CD4-positive, alpha-beta T cell (primary cell): ENCODE results near the gene SYCP3. TPM values are rescaled to one million over a fixed set of nuclear protein-coding genes. Genes with fewer than 3 reads are reported as not detected.
"Not testable (repeated sequence)": the region's sequence is repeated elsewhere in the genome, so short reads cannot be mapped to it uniquely, and the experiment has no call there.

ENCODE experiments used
- ATAC-seq: fragments of 200-7000 bp; cut with Tn5 transposase; one replicate; pipeline ENCODE4 v1.10.0; 2022; ENCODE audit warnings: mild to moderate bottlenecking; ENCODE audit not compliant: poor library complexity
- CTCF ChIA-PET: fragments of 350-600 bp; sonication (Branson Sonifier 250); formaldehyde crosslinking; loops from one replicate; lab custom pipeline; 2021; ENCODE audit warnings: antibody characterized with exemption, inconsistent platforms; lab: Charles Lee
- POLR2A ChIA-PET: fragments of 350-600 bp; sonication (Branson Sonifier 250); formaldehyde crosslinking; loops from one replicate; lab custom pipeline; 2021; ENCODE audit warnings: antibody characterized with exemption, inconsistent platforms; lab: Charles Lee
- DNase-seq, 14 experiments: peaks; one replicate each; pipeline ENCODE4 v3.0.0-alpha.2; 2013 to 2020; ENCODE audit warnings: mixed read lengths in 2 of 14
- H3K27ac ChIP-seq, 2 donors: one replicate each; pipeline versions ENCODE4 v1.5.1 to v1.7.0; 2013; ENCODE audit warnings: low read length in 2 of 2, low read depth in 1 of 2, mild to moderate bottlenecking in 1 of 2
- H3K27me3 ChIP-seq, 2 experiments: 1 replicate in 1 of 2; 2 replicates in 1 of 2; pipeline versions ENCODE4 v1.6.1 to v1.7.0; 2013; ENCODE audit warnings: low read length in 2 of 2, control low read depth in 1 of 2, mild to moderate bottlenecking in 1 of 2, moderate library complexity in 1 of 2; ENCODE audit not compliant: insufficient read depth in 2 of 2, control insufficient read depth in 1 of 2
- H3K36me3 ChIP-seq: one replicate; pipeline ENCODE4 v1.6.1; 2013; ENCODE audit warnings: low read length, control low read depth; ENCODE audit not compliant: insufficient read depth
- H3K4me1 ChIP-seq: one replicate; pipeline ENCODE4 v1.6.1; 2013; ENCODE audit warnings: low read length, control low read depth; ENCODE audit not compliant: insufficient read depth
- H3K4me3 ChIP-seq: one replicate; pipeline ENCODE4 v1.5.1; 2013; ENCODE audit warnings: mild to moderate bottlenecking, low read length, moderate library complexity
- H3K9me3 ChIP-seq, 2 experiments: 1 replicate in 1 of 2; 2 replicates in 1 of 2; pipeline versions ENCODE4 v1.6.1 to v1.7.0; 2013; ENCODE audit warnings: low read length in 2 of 2, mild to moderate bottlenecking in 2 of 2, control low read depth in 1 of 2, moderate library complexity in 1 of 2; ENCODE audit not compliant: control insufficient read depth in 1 of 2, insufficient read depth in 1 of 2
- H3K27ac Mint-ChIP-seq: one replicate; pipeline ENCODE4 v1.8.0; 2020; ENCODE audit warnings: mixed read lengths
- H3K27me3 Mint-ChIP-seq: one replicate; pipeline ENCODE4 v1.8.0; 2021; ENCODE audit warnings: mixed read lengths
- H3K36me3 Mint-ChIP-seq: one replicate; pipeline ENCODE4 v1.8.0; 2021; ENCODE audit warnings: low read depth, mixed read lengths
- H3K4me1 Mint-ChIP-seq: one replicate; pipeline ENCODE4 v1.8.0; 2021; ENCODE audit warnings: low read depth, mixed read lengths
- H3K4me3 Mint-ChIP-seq: one replicate; pipeline ENCODE4 v1.8.0; 2020; ENCODE audit warnings: mild to moderate bottlenecking, mixed read lengths
- H3K9me3 Mint-ChIP-seq: one replicate; pipeline ENCODE4 v1.8.0; 2020; ENCODE audit warnings: mixed read lengths
- intact Hi-C, 2 experiments: fragments of 100-400 bp; cut with DNase I in 1 of 2; cut with micrococcal nuclease in 1 of 2; formaldehyde crosslinking; loops; one replicate each; pipeline versions ENCODE4 v1.15.1 to v1.9.0; 2023 to 2025; cut with DNase I, micrococcal nuclease
- total RNA-seq, 174 experiments: library from RNA in 2 of 174; stranded (reverse) in 2 of 174; gene quantifications; one replicate each; pipeline ENCODE4 v1.2.3 and lab custom pipeline; 2021 to 2026
- TF ChIP-seq, protein P1 (sequence below): fragments of 200-600 bp; IDR thresholded peaks from one replicate; pipeline ENCODE4 v1.8.0; 2022; ENCODE audit warnings: antibody characterized with exemption, mild to moderate bottlenecking

SYCP3 gene
- total RNA-seq, 2 experiments from 2014 or later: 0.22 to 0.34 TPM

GRCh38 chr12:101740566-101740965, 1.3 kb upstream of the SYCP3 start:
- CTCF ChIA-PET: no interaction called here
- DNase-seq (no peak), ATAC-seq (no peak)
- no peaks in the 10 kb centered on the region for H3K27me3 Mint-ChIP-seq
- no peak overlapping the region for H3K4me3 ChIP-seq
- H3K4me3 Mint-ChIP-seq: no peak overlapping the region
- no peaks in the 10 kb centered on the region for H3K9me3 Mint-ChIP-seq
- H3K9me3 ChIP-seq: peaks cover 0 to 11% of the 10 kb centered on the region in 2 experiments
- no peak overlapping the region for H3K27ac ChIP-seq
- no peak overlapping the region for H3K27ac Mint-ChIP-seq
- H3K36me3 Mint-ChIP-seq: peaks cover 37% of the 10 kb centered on the region
- peaks cover 9% of the 10 kb centered on the region for H3K4me1 ChIP-seq
- intact Hi-C loops: no loop called here
- H3K4me1 Mint-ChIP-seq: peaks cover 3% of the 10 kb centered on the region
- TF ChIP-seq, protein P1, sequence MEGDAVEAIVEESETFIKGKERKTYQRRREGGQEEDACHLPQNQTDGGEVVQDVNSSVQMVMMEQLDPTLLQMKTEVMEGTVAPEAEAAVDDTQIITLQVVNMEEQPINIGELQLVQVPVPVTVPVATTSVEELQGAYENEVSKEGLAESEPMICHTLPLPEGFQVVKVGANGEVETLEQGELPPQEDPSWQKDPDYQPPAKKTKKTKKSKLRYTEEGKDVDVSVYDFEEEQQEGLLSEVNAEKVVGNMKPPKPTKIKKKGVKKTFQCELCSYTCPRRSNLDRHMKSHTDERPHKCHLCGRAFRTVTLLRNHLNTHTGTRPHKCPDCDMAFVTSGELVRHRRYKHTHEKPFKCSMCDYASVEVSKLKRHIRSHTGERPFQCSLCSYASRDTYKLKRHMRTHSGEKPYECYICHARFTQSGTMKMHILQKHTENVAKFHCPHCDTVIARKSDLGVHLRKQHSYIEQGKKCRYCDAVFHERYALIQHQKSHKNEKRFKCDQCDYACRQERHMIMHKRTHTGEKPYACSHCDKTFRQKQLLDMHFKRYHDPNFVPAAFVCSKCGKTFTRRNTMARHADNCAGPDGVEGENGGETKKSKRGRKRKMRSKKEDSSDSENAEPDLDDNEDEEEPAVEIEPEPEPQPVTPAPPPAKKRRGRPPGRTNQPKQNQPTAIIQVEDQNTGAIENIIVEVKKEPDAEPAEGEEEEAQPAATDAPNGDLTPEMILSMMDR: no peak
- POLR2A ChIA-PET: no interaction called here
- peaks cover 17% of the 10 kb centered on the region for H3K36me3 ChIP-seq
- H3K27me3 ChIP-seq: no peaks in the 10 kb centered on the region

GRCh38 chr12:101737476-101737875, 1.8 kb downstream of the SYCP3 start:
- Histone ChIP-seq H3K27me3 (no peaks in the 10 kb centered on the region), H3K9me3 (peaks cover 0 to 11% of the 10 kb centered on the region in 2 experiments), H3K4me1 (no peaks in the 10 kb centered on the region), H3K27ac (no peak overlapping the region), H3K36me3 (no peaks in the 10 kb centered on the region), H3K4me3 (no peak overlapping the region)
- no peak for ATAC-seq
- TF ChIP-seq, protein P1: no peak
- DNase-seq: no peak
- Mint-ChIP-seq H3K4me3 (no peak overlapping the region), H3K4me1 (no peaks in the 10 kb centered on the region), H3K9me3 (no peaks in the 10 kb centered on the region), H3K27me3 (no peaks in the 10 kb centered on the region), H3K36me3 (peaks cover 16% of the 10 kb centered on the region), H3K27ac (no peak overlapping the region)
- CTCF ChIA-PET: interaction anchor here (0.7 kb wide), 1 partner anchor 24 kb away, joined by 4 read pairs; no protein-coding TSS in a partner anchor
- POLR2A ChIA-PET: no interaction called here
- intact Hi-C loops: no loop called here

DNA sequence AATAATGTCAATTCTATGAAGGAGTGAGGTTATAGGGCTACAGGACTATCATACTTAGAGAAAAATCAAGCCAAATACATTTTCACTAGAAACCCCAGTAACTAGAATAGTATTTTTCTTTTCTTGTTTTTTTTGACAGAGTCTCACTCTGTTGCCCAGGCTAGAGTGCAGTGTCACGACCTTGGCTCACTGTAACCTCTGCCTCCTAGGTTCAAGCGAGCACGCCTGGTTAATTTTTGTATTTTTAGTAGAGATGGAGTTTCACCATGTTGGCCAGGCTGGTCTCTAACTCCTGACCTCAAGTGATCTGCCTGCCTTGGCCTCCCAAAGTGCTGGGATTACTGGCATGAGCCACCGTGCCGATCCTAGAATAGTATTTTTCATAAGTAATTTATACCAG, 4.8 kb downstream of the SYCP3 start:
- H3K36me3 Mint-ChIP-seq: peaks cover 17% of the 10 kb centered on the region
- H3K27me3 ChIP-seq, ATAC-seq, intact Hi-C loops, H3K36me3 ChIP-seq, H3K4me1 Mint-ChIP-seq, DNase-seq, H3K27me3 Mint-ChIP-seq, H3K4me1 ChIP-seq, H3K4me3 ChIP-seq, H3K9me3 Mint-ChIP-seq, H3K27ac ChIP-seq, CTCF ChIA-PET, H3K4me3 Mint-ChIP-seq, POLR2A ChIA-PET, H3K27ac Mint-ChIP-seq: not testable (repeated sequence)
- peaks cover 0 to 11% of the 10 kb centered on the region in 2 experiments for H3K9me3 ChIP-seq

DNA sequence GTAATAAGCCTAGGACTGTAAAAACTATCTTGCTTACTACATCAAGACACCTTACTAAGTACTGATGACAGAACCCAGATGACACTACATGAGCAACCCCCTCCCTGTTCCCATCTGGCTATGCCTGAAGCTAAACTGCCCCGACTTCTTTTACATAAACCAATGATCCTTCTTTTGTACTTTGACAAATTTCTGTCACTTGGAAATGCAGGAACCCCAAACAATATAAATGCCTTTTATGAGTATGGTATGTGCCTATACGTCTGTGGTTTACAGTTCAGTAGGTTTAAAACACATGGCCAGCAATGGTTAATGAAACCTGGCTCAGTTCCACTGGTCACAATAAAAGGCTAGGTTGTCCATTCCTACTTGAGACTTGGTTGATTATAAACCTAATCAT, 6.1 kb downstream of the SYCP3 start:
- Mint-ChIP-seq H3K4me3 (no peak overlapping the region), H3K9me3 (no peaks in the 10 kb centered on the region), H3K4me1 (no peaks in the 10 kb centered on the region), H3K27ac (no peak overlapping the region), H3K27me3 (no peaks in the 10 kb centered on the region), H3K36me3 (peaks cover 22% of the 10 kb centered on the region)
- H3K9me3 ChIP-seq: no peaks in the 10 kb centered on the region
- no peaks in the 10 kb centered on the region for H3K36me3 ChIP-seq
- intact Hi-C loops: no loop called here
- ChIA-PET POLR2A (no interaction called here), CTCF (interaction anchor here (0.9 kb wide), 1 partner anchor 19 kb away, joined by 3 read pairs; no protein-coding TSS in a partner anchor)
- H3K27ac ChIP-seq: no peak overlapping the region
- DNase-seq (no peak), ATAC-seq (no peak)
- no peak overlapping the region for H3K4me3 ChIP-seq
- no peaks in the 10 kb centered on the region for H3K27me3 ChIP-seq
- no peaks in the 10 kb centered on the region for H3K4me1 ChIP-seq
- TF ChIP-seq, protein P1: no peak
